ENCODE measurements around the gene MYBPHL.

The MYBPHL gene, protein sequence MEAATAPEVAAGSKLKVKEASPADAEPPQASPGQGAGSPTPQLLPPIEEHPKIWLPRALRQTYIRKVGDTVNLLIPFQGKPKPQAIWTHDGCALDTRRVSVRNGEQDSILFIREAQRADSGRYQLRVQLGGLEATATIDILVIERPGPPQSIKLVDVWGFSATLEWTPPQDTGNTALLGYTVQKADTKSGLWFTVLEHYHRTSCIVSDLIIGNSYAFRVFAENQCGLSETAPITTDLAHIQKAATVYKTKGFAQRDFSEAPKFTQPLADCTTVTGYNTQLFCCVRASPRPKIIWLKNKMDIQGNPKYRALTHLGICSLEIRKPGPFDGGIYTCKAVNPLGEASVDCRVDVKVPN

DNA sequence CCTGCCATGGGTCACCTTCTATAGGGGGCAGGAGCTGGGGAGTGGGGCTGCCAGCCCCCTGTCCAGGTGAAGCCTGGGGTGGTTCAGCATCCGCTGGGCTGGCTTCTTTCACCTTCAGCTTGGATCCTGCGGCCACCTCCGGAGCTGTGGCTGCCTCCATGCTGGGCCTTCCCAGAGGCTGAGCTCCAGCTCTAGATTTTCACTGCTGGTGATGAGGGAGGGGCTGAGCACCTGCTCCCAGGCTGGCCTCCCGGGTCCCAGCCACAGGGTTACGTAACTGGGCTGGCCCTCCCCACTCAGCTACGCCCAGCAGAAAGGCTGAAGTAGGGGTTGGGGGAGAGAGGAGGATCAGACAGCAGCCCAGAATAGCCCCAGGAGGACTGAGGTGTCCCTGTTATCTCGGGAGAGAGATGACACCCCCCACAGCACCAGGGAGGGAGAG, at the start of gene MYBPHL:
Gene MYBPHL (minus strand): TSS at position 180 of the 442 bp plus-strand sequence. CDS start 20 bp downstream, at position 160.
- no peak within 1 kb of the TSS for H3K4me3 ChIP-seq (ENCODE audit: low read depth, low read length)
- H3K9ac ChIP-seq (ENCODE audit: low read length) = no peak within 1 kb of the TSS

DNA sequence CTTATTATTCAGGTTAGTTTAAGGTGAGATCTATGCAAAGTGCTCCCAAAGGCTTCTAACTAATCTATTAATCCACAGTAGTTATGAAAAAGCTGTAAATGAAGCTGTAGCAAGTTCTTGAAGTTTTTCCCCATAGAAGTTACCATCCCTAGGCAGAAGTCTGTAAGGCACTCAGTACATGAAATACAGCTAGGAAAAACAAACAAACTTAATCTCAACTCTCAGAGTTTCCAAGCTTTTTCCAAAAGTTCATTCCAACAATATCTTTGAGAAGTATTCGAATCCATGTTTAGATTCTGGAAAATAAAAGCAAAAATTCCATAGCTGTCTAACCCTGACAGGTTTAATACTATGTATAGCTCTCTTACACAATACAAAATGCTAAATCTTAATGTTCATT, 49.7 kb upstream of the MYBPHL start:
- Histone ChIP-seq H3K9me3 (ENCODE audit: control insufficient read depth, insufficient read depth, low read depth, low read length) (no peaks in the 10 kb centered on the region), H3K4me1 (ENCODE audit: control insufficient read depth, insufficient read depth, low read length) (no peaks in the 10 kb centered on the region; the same call in 1 of the 2 replicates), H3K4me3 (ENCODE audit: low read depth, low read length) (no peak overlapping the region), H3K36me3 (ENCODE audit: control insufficient read depth, insufficient read depth, low read length) (peaks cover 20% of the 10 kb centered on the region), H3K27ac (ENCODE audit: low read depth, low read length) (no peak overlapping the region), H3K27me3 (ENCODE audit: control insufficient read depth, insufficient read depth, low read length) (no peaks in the 10 kb centered on the region), H3K9ac (ENCODE audit: low read length) (no peak overlapping the region)

More for the DNA sequence above, at the start of gene MYBPHL:
- no peaks in the 10 kb centered on the region for H3K27me3 ChIP-seq (ENCODE audit: control insufficient read depth, insufficient read depth, low read length)
- no peak within 1 kb of the TSS for H3K27ac ChIP-seq (ENCODE audit: low read depth, low read length)
- no peaks in the 10 kb centered on the region for H3K9me3 ChIP-seq (ENCODE audit: control insufficient read depth, insufficient read depth, low read depth, low read length)
- peaks cover 22% of the 10 kb centered on the region for H3K4me1 ChIP-seq (ENCODE audit: control insufficient read depth, insufficient read depth, low read length)
- H3K36me3 ChIP-seq (ENCODE audit: control insufficient read depth, insufficient read depth, low read length) = peaks cover under 1% of the 10 kb centered on the region; the same call in 1 of the 2 replicates

GRCh38 chr1:109354929-109355328, 48.1 kb upstream of the MYBPHL start:
- no peak overlapping the region for H3K4me3 ChIP-seq (ENCODE audit: low read depth, low read length)
- H3K27me3 ChIP-seq (ENCODE audit: control insufficient read depth, insufficient read depth, low read length) = no peaks in the 10 kb centered on the region
- no peak overlapping the region for H3K9ac ChIP-seq (ENCODE audit: low read length)
- H3K9me3 ChIP-seq (ENCODE audit: control insufficient read depth, insufficient read depth, low read depth, low read length) = no peaks in the 10 kb centered on the region
- no peaks in the 10 kb centered on the region; the same call in 1 of the 2 replicates for H3K4me1 ChIP-seq (ENCODE audit: control insufficient read depth, insufficient read depth, low read length)
- H3K27ac ChIP-seq (ENCODE audit: low read depth, low read length) = no peak overlapping the region
- peaks cover 36% of the 10 kb centered on the region for H3K36me3 ChIP-seq (ENCODE audit: control insufficient read depth, insufficient read depth, low read length)

- Histone ChIP-seq H3K4me1 (ENCODE audit: control insufficient read depth, insufficient read depth, low read length) (no peaks in the 10 kb centered on the region; the same call in 1 of the 2 replicates), H3K27me3 (ENCODE audit: control insufficient read depth, insufficient read depth, low read length) (no peaks in the 10 kb centered on the region), H3K4me3 (ENCODE audit: low read depth, low read length) (no peak overlapping the region), H3K27ac (ENCODE audit: low read depth, low read length) (no peak overlapping the region), H3K9me3 (ENCODE audit: control insufficient read depth, insufficient read depth, low read depth, low read length) (no peaks in the 10 kb centered on the region), H3K9ac (ENCODE audit: low read length) (no peak overlapping the region), H3K36me3 (ENCODE audit: control insufficient read depth, insufficient read depth, low read length) (peaks cover 55% of the 10 kb centered on the region)
These were observed 44.6 kb upstream of the MYBPHL start for GRCh38 chr1:109351457-109351856.

- H3K27me3 ChIP-seq (ENCODE audit: control insufficient read depth, insufficient read depth, low read length) = no peaks in the 10 kb centered on the region
- H3K4me1 ChIP-seq (ENCODE audit: control insufficient read depth, insufficient read depth, low read length) = no peaks in the 10 kb centered on the region; the same call in 1 of the 2 replicates
- H3K27ac ChIP-seq (ENCODE audit: low read depth, low read length) = no peak overlapping the region
- H3K9ac ChIP-seq (ENCODE audit: low read length) = no peak overlapping the region
- H3K4me3 ChIP-seq (ENCODE audit: low read depth, low read length) = no peak overlapping the region
- H3K9me3 ChIP-seq (ENCODE audit: control insufficient read depth, insufficient read depth, low read depth, low read length) = no peaks in the 10 kb centered on the region
- H3K36me3 ChIP-seq (ENCODE audit: control insufficient read depth, insufficient read depth, low read length) = peaks cover 57% of the 10 kb centered on the region
These were observed 43.8 kb upstream of the MYBPHL start for GRCh38 chr1:109350655-109351054.

DNA sequence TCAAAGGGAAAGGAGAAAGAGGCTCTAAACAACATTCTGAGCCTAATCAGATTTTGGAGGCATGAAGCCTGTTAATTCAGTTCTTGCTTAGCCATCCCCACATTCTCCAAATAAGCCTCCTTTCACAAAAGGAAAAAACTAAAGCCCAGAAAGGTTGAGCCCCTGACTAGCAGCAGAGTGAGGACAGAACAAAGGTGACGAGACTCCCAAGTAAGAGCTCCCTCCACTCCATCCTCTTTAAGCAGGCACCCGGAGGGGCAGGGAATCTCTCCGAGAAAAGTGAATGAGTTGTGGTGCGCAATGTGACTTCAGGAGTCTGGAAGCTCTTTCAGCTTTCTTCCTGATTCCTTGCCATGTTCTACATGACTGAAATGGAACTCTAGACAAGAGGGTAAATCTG, 43.4 kb upstream of the MYBPHL start:
- H3K36me3 ChIP-seq (ENCODE audit: control insufficient read depth, insufficient read depth, low read length) = peaks cover 62% of the 10 kb centered on the region
- no peak overlapping the region for H3K9ac ChIP-seq (ENCODE audit: low read length)
- no peak overlapping the region for H3K27ac ChIP-seq (ENCODE audit: low read depth, low read length)
- H3K4me3 ChIP-seq (ENCODE audit: low read depth, low read length) = no peak overlapping the region
- no peaks in the 10 kb centered on the region; the same call in 1 of the 2 replicates for H3K4me1 ChIP-seq (ENCODE audit: control insufficient read depth, insufficient read depth, low read length)
- H3K27me3 ChIP-seq (ENCODE audit: control insufficient read depth, insufficient read depth, low read length) = no peaks in the 10 kb centered on the region
- no peaks in the 10 kb centered on the region for H3K9me3 ChIP-seq (ENCODE audit: control insufficient read depth, insufficient read depth, low read depth, low read length)

DNA sequence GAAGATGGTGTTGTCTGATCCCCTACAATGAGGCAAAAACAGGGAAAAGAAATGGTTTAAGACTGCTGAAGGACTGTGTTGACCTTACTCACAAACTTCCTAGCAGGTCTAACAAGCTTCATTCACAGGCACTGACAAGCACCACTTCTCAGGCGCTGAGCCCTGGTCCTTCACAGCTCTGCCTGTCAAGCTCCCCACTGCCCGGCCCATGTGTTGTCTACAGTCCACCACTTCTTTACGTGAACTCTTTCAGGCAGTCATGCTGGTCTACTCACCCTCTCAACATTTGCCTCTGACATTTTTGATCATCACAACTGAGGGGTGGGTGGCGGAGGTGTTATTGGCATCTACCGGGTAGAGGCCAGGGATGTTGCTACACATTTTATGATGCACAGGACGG, 40.7 kb upstream of the MYBPHL start:
- H3K27ac ChIP-seq (ENCODE audit: low read depth, low read length) = no peak overlapping the region
- H3K4me3 ChIP-seq (ENCODE audit: low read depth, low read length) = no peak overlapping the region
- H3K36me3 ChIP-seq (ENCODE audit: control insufficient read depth, insufficient read depth, low read length) = peaks cover 64% of the 10 kb centered on the region
- no peaks in the 10 kb centered on the region for H3K27me3 ChIP-seq (ENCODE audit: control insufficient read depth, insufficient read depth, low read length)
- no peaks in the 10 kb centered on the region for H3K9me3 ChIP-seq (ENCODE audit: control insufficient read depth, insufficient read depth, low read depth, low read length)
- H3K4me1 ChIP-seq (ENCODE audit: control insufficient read depth, insufficient read depth, low read length) = no peaks in the 10 kb centered on the region
- no peak overlapping the region for H3K9ac ChIP-seq (ENCODE audit: low read length)

GRCh38 chr1:109341944-109342930, 35.4 kb upstream of the MYBPHL start:
- H3K4me1 ChIP-seq (ENCODE audit: control insufficient read depth, insufficient read depth, low read length) = no peaks in the 10 kb centered on the region
- no peaks in the 10 kb centered on the region for H3K27me3 ChIP-seq (ENCODE audit: control insufficient read depth, insufficient read depth, low read length)
- no peaks in the 10 kb centered on the region for H3K9me3 ChIP-seq (ENCODE audit: control insufficient read depth, insufficient read depth, low read depth, low read length)
- peaks cover 68% of the 10 kb centered on the region for H3K36me3 ChIP-seq (ENCODE audit: control insufficient read depth, insufficient read depth, low read length)
- H3K4me3 ChIP-seq (ENCODE audit: low read depth, low read length) = no peak overlapping the region
- H3K9ac ChIP-seq (ENCODE audit: low read length) = no peak overlapping the region
- H3K27ac ChIP-seq (ENCODE audit: low read depth, low read length) = no peak overlapping the region

- H3K9me3 ChIP-seq (ENCODE audit: control insufficient read depth, insufficient read depth, low read depth, low read length) = no peaks in the 10 kb centered on the region
- no peaks in the 10 kb centered on the region for H3K4me1 ChIP-seq (ENCODE audit: control insufficient read depth, insufficient read depth, low read length)
- H3K27ac ChIP-seq (ENCODE audit: low read depth, low read length) = no peak overlapping the region
- H3K4me3 ChIP-seq (ENCODE audit: low read depth, low read length) = no peak overlapping the region
- no peaks in the 10 kb centered on the region for H3K27me3 ChIP-seq (ENCODE audit: control insufficient read depth, insufficient read depth, low read length)
- H3K36me3 ChIP-seq (ENCODE audit: control insufficient read depth, insufficient read depth, low read length) = peaks cover 71% of the 10 kb centered on the region
- H3K9ac ChIP-seq (ENCODE audit: low read length) = no peak overlapping the region
These were observed 31.8 kb upstream of the MYBPHL start for GRCh38 chr1:109338608-109339007.

DNA sequence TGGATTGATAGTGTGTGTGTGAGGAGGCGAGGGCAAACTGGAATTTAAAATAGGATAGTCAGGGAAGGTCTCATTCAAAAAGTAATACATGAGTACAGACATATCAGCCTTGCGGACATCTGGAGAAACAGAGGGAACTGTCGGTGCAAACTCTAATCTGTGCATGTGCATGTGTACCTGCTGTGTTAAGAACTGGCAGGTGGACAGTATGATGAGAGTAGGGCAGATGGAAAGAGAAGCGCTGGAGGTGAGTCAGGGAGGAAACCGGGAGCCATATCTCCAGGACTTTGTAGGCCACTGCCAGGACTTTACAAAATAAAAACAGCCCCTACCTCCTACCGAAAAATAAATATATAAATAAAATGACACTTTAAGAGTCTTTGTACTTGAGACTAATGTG, 31.3 kb upstream of the MYBPHL start:
- Histone ChIP-seq H3K9ac (ENCODE audit: low read length) (no peak overlapping the region), H3K4me3 (ENCODE audit: low read depth, low read length) (no peak overlapping the region), H3K36me3 (ENCODE audit: control insufficient read depth, insufficient read depth, low read length) (peaks cover 74% of the 10 kb centered on the region), H3K27ac (ENCODE audit: low read depth, low read length) (no peak overlapping the region), H3K27me3 (ENCODE audit: control insufficient read depth, insufficient read depth, low read length) (no peaks in the 10 kb centered on the region), H3K4me1 (ENCODE audit: control insufficient read depth, insufficient read depth, low read length) (no peaks in the 10 kb centered on the region), H3K9me3 (ENCODE audit: control insufficient read depth, insufficient read depth, low read depth, low read length) (no peaks in the 10 kb centered on the region)

- no peak overlapping the region for H3K9ac ChIP-seq (ENCODE audit: low read length)
- no peaks in the 10 kb centered on the region for H3K4me1 ChIP-seq (ENCODE audit: control insufficient read depth, insufficient read depth, low read length)
- H3K36me3 ChIP-seq (ENCODE audit: control insufficient read depth, insufficient read depth, low read length) = peaks cover 70% of the 10 kb centered on the region
- H3K9me3 ChIP-seq (ENCODE audit: control insufficient read depth, insufficient read depth, low read depth, low read length) = peaks cover 8% of the 10 kb centered on the region; the same call in 1 of the 2 replicates
- H3K27ac ChIP-seq (ENCODE audit: low read depth, low read length) = no peak overlapping the region
- no peak overlapping the region for H3K4me3 ChIP-seq (ENCODE audit: low read depth, low read length)
- no peaks in the 10 kb centered on the region for H3K27me3 ChIP-seq (ENCODE audit: control insufficient read depth, insufficient read depth, low read length)
These were observed 28.3 kb upstream of the MYBPHL start for GRCh38 chr1:109335091-109335490.
